Hematopoietic multipotent progenitor cell treated with erythropoietin and hydrocortisone succinate and interleukin-3 and kit ligand, for 15 days (in vitro differentiated cells): ENCODE measurements around the gene SIRT5.
A peak's percentile ranks its signal among the peaks of the same experiment; 100 is the strongest.

ENCODE experiments used
- DNase-seq: peaks from one replicate; pipeline ENCODE4 v3.0.0-alpha.2; 2015; ENCODE audit warnings: low spot score

Gene SIRT5

DNA sequence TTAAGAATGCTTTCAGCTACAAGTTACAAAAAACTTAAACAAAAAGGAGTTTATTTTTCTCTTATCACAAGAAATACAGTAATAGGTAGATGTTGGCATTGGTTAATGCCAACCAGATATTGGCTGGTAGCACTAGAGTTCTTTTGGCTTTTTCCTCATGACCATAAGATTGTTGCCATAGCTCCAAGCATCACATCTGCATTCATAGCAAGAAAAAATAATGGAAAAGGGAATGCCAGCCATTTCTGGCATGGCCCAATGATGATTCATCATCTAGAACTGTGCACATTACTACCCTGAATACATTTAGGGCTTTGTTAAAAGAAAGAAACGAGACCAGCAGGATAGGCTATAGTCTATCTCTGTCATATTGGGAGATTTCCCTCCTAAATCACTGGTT is 20.8 kb upstream of the SIRT5 start:
- DNase-seq = no peak

DNA sequence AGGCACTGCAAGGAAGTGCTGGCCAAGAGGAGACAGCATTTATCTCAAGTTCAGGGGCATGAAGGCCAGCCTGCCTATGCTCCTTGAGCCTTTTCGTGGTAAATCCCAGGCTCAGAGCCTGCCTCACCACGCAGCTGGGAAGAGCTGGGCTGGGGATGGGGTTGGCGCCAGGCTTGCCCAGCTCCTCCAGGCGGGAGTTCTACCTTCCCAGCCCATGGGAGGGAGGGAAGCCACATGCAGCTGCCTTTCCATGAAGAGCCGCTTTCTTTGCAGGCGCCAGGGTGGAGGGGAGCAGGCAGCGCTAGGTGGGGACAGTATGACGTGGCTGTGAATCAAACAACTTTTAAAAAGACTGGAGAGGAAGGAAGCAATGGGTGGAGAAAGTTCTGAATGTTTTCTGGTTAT is 19.5 kb upstream of the SIRT5 start:
- no peak for DNase-seq

DNA sequence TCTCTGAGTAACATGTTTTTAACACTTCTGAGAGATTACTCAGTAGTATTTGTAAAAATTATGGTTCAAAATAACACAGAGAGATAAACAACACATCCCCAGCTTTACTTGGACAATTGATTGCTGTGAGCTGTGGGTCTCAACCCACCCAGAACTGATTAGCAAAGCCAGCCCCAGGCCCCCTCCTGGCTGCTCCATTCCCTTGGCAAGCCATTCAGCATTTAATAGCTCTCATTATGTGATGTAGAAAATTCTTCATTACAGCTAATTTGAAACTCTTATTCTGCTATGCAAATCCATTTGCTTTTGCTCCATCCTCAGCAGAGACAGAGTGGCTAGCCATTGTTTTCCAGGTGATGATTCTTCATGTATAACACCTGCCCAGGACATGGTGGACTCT is 16.6 kb upstream of the SIRT5 start:
- DNase-seq = no peak

DNA sequence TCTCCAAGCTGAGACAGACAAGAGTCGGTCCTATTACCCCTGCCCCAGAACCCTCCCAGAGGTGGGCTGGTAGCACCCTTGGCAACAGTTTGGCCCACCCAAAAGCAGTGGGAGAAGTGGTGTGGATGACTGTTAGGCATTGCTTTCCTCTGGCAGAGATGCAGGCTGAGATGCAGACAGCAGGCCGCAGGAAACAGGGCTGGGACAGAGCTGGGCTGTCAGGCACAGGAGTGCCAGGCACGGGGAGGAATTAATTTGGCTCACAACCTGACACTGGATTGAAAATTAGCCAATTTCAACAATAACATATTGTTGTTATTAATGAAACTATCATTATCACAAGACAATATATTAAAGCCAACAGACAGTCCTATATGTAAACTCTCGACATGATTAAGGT is 15.7 kb upstream of the SIRT5 start:
- no peak for DNase-seq

DNA sequence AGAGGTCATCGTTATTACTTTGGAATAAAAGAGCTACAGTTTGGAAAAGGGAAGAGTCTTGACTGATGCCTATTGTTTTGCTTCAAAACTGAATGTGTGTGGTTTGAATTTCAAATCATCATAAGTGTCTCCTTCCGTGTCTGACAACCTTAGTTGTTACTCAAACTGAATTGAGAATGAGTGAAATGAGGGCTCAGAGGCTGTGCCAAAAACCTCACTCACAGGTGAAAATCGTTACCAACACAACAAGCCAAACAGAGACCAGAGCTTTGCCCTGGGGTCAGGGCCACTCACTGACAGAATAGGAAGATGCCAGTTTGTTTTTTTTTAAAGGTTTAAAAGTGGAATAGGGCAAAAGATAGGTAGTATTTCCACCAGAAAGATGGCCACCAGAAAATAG is 15.2 kb upstream of the SIRT5 start:
- no peak for DNase-seq

DNA sequence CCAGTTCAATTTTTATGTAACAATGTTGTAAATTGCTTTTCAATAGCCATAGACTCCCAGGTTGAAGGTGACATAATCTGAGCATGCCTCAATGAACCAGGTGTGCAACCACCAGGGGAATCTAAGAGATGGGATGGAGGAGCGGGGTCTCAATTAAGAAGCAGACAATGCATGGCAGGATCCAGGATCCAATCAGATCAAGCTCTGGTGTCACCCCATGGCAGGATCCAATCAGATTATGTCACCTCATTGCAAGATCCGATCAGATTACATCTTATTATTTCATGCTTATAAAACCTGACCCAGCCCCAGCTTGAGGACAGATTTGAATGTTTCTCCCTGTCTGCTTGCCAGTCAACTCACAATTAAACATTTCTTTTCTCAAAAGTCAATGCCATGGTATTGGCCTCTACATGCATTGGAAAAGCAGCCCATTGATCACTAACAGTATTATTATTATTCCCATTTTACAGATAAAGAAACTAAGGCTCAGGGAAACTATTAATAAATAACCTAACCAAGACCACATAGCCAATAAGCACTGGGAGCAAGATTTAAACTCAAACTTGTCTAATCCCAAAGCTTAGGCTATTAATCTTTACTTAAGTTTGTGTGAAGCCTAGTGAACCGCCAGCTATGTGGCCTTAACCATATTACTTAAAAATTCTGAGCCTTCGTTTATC is 14.3 kb upstream of the SIRT5 start:
- DNase-seq = no peak

DNA sequence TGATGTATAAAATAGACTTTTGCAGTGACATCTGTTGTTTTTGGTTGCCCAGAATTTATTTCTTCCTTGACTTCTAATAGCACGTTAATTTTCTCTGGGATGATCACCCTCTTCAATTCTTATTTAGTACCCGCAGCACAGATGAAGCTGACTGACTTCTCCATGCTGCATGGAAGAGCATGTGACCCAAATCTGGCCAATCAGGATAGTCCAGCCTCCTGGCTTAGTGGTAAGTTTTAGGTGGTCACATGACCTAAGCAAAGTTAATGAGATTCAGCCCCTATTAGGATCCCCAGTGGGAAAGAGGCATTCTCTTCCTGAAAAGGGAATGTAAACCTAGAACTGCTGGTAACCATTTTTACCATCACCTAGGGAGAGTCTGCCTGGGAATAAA is 13.8 kb upstream of the SIRT5 start:
- no peak for DNase-seq

DNA sequence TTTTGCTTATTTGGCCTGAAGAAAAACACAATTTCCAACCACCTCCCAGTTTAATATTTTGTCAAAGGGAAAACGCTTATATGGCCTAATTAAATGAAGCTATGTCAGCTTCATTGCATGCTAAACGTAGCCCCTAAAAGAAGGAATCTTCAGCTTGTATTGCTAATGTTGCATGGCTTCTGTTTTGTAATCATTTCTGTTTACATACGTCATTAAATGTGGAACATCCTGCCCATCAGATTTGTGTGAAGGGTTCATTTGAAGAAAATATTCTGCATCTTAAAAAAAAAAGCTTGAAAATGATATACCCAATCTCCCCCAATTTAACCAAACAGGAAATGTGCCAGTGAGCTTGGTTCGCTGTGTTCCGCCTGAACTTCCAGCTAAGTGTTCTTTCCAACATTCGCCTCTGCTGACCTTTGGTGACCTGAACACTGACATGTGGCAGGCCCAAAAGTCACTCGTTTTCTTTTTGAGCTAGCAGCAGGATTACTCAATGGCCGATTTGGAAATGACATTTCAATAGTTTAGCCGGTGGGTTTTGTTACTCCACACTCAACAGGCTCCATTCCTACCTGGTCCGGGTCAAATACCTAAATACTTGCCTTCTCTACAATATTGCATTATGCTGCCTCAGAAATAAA is 12.7 kb upstream of the SIRT5 start:
- DNase-seq = no peak

DNA sequence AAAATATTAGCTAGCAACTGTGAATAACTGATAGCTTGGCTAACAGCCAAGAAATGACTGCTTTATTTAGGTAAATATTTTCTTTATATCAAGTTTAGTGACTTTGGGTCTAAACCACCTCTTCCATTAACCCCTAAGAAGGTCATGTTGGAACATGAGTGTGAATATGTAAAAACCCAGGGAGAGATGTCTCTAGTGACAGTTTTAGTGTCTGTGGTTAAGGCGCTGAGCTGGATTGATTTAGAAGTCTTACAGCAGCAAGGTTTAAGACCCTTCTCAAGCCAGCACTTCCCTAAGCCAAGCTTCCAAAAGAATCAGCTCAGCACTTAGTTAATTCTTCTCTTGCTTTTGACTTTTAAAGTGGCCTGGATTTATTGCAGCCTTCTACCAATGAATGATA is 11.4 kb upstream of the SIRT5 start:
- DNase-seq = no peak

DNA sequence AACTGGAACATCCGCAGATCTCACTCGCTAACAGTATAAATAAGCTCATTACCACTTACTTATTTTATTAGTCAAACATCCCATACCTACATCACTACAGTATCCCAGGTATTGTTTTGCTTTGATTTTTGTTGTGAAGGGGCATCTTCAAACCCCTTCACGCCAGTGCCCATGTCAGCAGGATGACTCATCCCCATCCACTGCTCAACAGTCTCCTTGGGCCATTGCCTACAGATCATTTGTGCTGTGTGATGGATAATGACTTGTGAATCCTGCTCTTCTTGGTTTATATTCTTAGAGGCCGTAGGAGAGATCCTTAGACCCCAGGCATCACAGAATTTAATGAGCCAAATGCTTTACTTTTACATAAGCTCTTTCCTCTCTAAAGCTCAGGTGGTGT is 8.5 kb upstream of the SIRT5 start:
- DNase-seq = no peak

DNA sequence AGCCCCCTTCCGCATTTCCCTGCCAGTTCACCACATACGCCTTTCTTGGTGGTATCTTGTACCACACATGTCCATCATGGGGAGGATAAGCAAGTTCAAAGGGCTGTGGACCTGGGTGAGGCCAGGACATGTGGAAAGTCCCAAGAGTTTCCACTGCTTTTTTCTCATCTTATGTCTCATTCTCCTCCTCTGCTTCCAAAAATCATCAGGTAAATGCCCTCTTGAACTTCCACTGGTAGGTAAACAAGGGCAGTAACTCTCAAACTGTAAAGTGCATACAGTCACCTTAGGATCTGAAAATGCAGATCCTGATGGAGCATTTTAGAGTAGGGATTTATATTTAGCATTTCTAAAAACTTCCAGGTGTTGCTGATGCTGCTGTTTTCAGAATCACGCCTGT is 7.9 kb upstream of the SIRT5 start:
- DNase-seq = no peak

DNA sequence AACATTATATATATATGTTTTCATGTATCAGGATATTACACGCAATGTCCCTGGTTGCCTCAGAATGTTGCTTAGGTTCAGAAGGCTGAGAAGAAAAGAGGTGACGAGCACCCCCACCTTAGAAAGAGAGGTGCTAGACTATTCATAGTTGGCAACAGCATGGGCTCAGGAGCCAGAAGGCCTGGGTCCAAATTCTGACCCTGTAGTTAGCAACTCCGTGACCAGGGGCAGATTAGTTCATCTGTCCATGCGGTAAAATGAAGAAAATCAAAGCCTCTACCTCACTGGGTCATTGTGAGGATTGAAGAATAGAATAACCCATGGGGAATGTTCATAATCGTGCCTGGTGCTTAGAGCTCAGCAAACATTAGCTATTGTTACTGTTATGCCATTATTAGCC is 5.4 kb upstream of the SIRT5 start:
- no peak for DNase-seq

DNA sequence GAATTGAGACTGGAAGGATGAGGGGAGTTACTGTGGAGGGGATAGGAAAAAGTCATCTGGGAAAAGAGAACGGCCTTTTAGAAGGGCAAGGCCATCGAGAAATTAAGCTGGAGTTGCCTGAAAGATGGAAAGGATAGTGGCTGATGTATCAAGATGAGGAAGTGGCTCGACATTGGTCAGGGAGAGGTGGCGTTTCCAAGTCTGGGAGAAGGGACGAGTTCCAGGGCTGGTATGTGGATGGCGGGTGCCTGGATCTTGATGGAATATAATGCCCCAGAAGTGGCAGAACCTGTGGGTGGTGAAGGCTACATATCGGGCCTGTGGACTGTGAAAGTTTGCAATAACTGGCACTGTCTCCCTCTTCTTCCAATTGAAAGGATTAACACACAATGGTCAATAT is 2.2 kb upstream of the SIRT5 start:
- DNase-seq = no peak

DNA sequence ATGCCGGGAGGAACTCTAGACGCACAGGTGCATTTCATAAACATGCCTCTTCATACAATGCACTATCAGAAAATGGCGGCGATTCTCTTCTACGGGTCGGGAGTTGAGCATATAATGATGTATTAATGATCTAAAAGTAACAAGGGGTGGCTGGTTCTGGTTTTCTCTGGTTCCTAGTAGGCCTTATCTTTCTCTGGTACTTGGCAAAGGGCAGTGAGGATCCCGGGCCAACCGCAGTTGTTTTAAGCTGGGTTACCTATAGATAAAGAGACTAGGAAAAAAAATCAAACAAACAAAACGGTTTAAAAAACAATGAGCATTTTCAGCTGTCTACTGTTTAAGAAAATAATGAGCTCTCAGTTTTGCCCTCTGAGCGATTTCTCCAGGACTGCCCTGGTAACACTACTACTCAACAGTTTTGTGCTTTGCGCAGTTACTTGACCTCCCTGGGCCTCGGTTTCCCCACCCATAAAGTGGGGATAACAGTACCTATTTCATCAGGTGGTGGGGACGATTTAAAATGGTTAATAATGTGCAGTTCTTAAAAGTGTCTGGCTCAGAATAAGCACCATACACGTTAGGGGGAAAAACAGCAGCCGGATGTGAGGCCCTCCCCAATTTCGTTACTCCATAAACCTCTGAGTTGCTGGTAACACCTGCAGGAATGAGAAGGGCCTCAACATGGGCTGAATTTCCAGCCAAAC is 1.3 kb upstream of the SIRT5 start:
- DNase-seq = no peak

DNA sequence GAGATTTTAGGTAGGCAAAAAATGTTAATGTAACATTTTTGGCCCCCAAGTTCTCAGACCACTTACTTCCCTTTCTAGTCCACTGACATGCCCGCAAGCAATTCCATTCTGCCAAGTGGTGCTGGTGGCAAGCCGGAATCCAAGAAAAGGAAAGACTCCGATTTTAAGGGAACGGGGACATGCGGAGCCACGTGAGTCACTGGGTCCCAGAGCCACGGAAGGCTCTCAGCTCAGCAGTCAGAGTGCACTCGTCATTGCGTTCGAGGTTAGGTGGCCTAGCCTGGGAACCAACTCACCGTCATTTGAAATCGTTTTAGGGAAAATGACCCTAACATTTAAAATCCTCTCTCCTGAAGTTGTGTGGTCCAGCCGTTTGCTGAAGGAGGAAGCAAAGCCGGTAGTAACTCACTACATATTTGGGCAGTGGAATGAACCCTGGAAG is 711 bp upstream of the SIRT5 start:
- DNase-seq = peak; percentile 10

DNA sequence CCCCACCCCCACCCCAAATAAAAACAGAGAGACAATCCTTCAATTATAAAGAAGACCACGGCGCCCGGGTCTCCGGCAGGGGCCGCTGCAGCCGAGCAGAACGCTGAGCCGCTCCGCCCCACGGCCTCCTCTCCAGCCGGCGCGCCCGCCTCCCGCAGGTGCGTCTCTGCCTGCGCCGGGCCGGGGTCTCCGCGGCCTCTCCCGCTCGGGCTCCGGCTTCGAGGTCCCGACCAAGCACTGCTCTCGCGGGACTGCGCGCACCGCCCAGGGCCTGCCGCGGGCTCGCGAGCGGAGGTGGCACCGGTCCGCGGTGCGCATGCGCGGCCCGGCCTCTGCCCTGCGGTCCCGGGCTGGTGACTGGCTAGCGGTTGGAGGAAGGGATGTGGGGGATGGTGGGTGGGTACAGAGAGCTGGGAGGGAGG is 241 bp upstream of the SIRT5 start:
- peak; percentile 89 for DNase-seq

DNA sequence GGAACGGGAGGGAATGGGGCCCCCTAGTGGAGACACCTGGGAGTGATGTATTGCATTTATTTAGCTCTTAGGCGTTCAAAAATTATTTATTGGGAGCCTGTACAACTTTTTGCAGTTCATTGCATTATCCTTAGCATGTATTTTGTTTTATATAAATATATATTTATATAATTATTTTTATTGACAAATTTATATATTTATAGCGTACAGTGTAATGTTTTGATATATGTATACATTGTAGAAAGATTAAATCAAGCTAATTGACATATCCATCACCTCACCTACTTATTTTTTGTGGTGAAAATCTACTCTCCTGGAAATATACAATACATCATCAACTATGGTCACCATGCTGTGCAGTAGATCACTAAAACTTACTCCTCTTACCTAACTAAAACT is 975 bp downstream of the SIRT5 start:
- peak; percentile 79 for DNase-seq

DNA sequence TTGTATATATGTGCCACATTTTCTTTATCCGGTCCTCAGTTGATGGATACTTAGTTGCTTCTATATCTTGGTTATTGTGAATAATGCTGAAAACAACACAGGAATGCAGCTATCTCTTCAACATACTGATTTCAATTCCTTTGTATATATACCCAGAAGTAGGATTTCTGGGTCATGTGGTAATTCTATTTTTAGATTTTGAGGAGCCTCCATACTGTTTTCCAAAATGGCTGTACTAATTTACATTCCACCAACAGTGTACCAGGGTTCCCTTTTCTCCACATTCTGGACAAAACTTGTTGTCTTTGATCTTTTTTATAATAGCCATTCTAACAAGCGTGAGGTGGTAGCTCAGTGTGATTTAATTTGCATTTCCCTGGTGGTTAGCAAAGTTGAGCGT is 1.6 kb downstream of the SIRT5 start:
- no peak for DNase-seq

DNA sequence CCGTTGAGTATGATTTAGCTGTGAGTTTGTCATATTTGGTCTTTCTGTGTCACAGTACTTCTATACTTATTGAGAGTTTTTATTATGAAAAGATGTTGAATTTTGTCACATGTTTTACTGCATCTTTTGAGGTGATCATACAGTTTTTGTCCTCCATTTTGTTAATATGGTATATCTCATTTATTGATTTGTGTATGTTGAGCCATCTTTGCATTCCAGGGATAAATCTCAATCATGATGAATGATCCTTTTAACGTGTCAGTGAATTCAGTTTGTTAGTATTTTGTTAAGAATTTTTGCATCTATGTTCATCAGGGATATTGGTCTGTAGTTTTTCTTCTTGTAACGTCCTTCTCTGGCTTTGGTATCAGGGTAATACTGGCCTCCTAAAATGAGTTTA is 3.5 kb downstream of the SIRT5 start:
- no peak for DNase-seq

DNA sequence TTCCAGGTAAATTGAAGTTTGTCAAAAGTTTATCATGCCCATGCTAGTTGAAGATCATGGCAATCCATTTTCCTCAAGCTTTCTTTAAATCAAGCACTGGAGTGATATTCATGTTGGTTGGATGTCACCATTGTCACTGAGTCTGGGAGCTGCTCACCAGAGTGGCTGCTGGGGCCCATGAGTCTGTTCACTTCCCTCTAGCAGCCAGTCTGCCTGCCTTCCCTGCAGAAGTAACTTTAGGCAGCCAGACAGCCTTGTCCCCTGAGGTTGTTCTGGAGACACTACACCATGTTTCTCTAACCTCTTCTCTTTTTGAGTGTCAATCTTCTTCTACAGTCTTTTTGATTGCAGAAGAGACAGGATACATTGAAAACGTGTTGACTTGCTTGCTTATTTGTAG is 5.5 kb downstream of the SIRT5 start:
- no peak for DNase-seq

DNA sequence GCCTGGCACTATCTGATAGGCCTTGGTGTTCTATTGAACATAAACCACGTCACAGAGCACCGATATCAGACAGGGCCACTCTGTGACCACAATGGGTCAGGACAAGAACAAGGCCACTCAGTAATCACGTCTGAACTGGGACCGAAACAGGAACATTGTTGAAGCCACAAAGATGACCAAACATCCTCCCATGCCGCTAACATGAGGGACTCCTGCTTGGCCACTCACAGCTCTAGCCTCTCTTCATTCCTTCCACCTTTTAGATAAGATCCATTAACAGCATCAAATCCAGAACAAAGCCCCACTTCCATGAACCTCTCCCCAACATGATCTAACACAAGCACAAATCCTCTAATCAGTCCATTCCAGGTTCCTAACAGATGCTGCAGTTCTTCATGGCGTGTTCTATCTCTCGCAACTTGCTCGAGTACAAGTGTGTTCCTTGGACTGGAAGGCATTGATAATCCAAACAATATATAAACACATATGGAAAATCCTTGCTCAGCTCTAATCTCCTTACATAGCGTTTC is 7.4 kb downstream of the SIRT5 start:
- DNase-seq = no peak

DNA sequence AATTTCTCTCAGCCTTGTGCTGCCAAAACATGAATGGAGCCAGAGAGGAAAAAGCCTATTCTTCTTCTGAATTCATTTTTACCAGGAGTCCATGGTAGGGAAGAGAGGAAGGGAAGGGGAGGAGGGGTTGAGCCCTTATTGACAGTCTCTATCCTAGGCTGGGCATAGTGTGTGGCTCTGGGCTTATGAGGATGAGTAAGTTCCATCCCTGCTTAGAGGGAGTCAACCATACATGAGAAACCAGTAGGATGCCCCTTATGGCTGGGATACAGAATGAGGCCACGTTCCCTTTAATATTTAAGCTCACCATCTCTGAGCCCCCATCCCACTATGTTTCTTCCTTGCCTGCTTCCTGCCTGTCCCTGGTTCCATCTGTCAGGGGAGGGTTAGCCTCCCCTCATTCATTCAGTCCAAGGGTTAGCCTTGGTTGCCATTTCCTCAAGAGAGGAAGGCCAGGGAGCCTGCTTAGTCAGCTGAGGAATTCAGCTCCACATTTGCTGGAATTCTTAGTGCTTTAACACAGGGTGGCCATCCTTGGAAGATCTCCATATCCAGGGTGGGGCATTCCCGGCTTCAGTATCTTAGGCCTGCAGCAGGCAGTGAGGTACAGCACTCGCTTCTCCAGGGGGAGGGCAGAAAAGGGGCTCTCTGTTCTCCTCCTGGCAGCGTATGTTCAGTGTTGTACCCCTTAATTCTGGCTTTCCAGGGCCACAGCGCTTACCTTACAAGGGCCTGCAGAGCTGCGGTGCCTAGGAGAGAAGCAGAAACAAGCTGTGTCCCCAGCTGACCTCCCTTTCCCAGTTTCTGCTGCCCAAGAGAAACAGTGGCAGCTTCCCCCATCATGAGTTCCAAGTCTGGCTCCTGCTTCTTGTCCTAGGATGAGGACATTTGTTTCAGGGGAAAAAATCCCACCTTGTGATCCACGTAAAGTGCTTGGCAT is 12.5 kb downstream of the SIRT5 start:
- no peak for DNase-seq
